Endothelial cell (in vitro differentiated cells): ENCODE data around the gene DCUN1D4. TPM values are rescaled to one million over a fixed set of nuclear protein-coding genes. Genes with fewer than 3 reads are reported as not detected.
"Not testable (repeated sequence)": the region's sequence is repeated elsewhere in the genome, so short reads cannot be mapped to it uniquely, and the experiment has no call there.

ENCODE experiments used
- DNase-seq: peaks from one replicate; pipeline ENCODE4 v3.0.0; 2021; ENCODE audit warnings: low spot score
- H3K27ac Mint-ChIP-seq: one replicate; pipeline ENCODE4 v1.8.0; 2021; ENCODE audit warnings: mixed read lengths, inconsistent platforms; ENCODE audit not compliant: unreplicated experiment
- H3K27me3 Mint-ChIP-seq: one replicate; pipeline ENCODE4 v1.8.0; 2021; ENCODE audit warnings: mild to moderate bottlenecking, moderate library complexity, mixed read lengths, inconsistent platforms; ENCODE audit not compliant: unreplicated experiment
- H3K36me3 Mint-ChIP-seq: one replicate; pipeline ENCODE4 v1.8.0; 2021; ENCODE audit warnings: mild to moderate bottlenecking, low read depth, mixed read lengths, inconsistent platforms; ENCODE audit not compliant: unreplicated experiment
- H3K4me1 Mint-ChIP-seq: one replicate; pipeline ENCODE4 v1.8.0; 2021; ENCODE audit warnings: mild to moderate bottlenecking, mixed read lengths, inconsistent platforms; ENCODE audit not compliant: unreplicated experiment
- H3K4me3 Mint-ChIP-seq: one replicate; pipeline ENCODE4 v1.8.0; 2021; ENCODE audit warnings: mild to moderate bottlenecking, mixed read lengths, inconsistent platforms; ENCODE audit not compliant: unreplicated experiment
- H3K9me3 Mint-ChIP-seq: one replicate; pipeline ENCODE4 v1.8.0; 2021; ENCODE audit warnings: mixed read lengths, inconsistent platforms; ENCODE audit not compliant: unreplicated experiment
- total RNA-seq: library from RNA; stranded (reverse); fragmentation: NEBNext Ultra II Directional; extraction: Animal tissue kit (Norgen Biotek cat#: 25700); gene quantifications from one replicate; pipeline ENCODE4 v1.2.1, GENCODE V29; 2021; ENCODE audit not compliant: unreplicated experiment
- TF ChIP-seq, protein P1 (sequence below): fragments of 200-600 bp; sonication (generic); IDR thresholded peaks from one replicate; pipeline ENCODE4 v1.5.0; 2021; ENCODE audit warnings: antibody characterized with exemption; ENCODE audit not compliant: unreplicated experiment

The DCUN1D4 gene
- total RNA-seq, 1 donor from 2014 or later: 61.0 TPM

DNA sequence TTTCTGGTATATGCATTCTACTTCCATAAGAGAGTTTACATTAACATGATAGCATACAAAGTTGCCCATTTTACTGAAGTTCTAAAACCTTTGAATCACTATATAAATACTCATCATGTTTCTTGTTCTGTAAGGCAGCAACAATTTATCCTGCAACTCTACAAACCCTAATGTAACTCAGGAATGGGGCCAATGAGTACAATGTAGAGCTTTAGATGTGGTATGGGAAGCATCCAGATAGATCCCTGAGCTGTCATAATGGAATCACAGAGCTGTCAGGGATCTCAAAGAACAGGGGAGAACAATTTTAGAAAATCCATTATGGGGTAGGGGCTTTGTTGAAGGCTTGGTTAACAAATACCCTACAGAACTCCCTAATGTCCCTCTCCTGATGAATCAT is 88.5 kb downstream of the DCUN1D4 start:
- DNase-seq: no peak
- Mint-ChIP-seq H3K4me3 (no peak overlapping the region), H3K4me1 (no peaks in the 10 kb centered on the region)

DNA sequence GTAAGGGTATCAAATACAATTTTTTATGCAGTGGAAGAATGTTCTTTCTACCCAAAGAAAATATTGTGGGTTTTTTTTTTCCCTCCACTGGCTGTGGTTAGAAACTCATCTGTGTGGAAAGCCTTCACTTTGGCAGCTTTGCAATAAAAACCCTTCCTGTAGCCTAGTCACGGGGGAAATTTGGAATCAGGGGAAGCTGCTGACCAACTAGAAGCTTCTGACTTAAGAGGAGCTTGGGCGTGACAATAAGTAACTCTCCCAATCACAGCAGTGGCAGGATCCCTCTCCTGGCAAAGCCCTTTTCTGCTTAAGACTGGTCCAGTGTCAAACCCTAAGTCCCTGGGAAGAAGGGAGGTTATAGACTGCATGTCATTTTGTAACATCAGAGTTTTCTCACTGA is 89.3 kb downstream of the DCUN1D4 start:
- Mint-ChIP-seq H3K27me3 (peaks cover 3% of the 10 kb centered on the region), H3K36me3 (no peaks in the 10 kb centered on the region), H3K27ac (no peak overlapping the region), H3K9me3 (no peaks in the 10 kb centered on the region), H3K4me1 (no peaks in the 10 kb centered on the region), H3K4me3 (no peak overlapping the region)
- TF ChIP-seq, protein P1, sequence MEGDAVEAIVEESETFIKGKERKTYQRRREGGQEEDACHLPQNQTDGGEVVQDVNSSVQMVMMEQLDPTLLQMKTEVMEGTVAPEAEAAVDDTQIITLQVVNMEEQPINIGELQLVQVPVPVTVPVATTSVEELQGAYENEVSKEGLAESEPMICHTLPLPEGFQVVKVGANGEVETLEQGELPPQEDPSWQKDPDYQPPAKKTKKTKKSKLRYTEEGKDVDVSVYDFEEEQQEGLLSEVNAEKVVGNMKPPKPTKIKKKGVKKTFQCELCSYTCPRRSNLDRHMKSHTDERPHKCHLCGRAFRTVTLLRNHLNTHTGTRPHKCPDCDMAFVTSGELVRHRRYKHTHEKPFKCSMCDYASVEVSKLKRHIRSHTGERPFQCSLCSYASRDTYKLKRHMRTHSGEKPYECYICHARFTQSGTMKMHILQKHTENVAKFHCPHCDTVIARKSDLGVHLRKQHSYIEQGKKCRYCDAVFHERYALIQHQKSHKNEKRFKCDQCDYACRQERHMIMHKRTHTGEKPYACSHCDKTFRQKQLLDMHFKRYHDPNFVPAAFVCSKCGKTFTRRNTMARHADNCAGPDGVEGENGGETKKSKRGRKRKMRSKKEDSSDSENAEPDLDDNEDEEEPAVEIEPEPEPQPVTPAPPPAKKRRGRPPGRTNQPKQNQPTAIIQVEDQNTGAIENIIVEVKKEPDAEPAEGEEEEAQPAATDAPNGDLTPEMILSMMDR: no peak
- DNase-seq: no peak

More for the DNA sequence above, 88.5 kb downstream of the DCUN1D4 start:
- peaks cover 1% of the 10 kb centered on the region for H3K27me3 Mint-ChIP-seq
- no peaks in the 10 kb centered on the region for H3K36me3 Mint-ChIP-seq
- H3K9me3 Mint-ChIP-seq: no peaks in the 10 kb centered on the region
- H3K27ac Mint-ChIP-seq: no peak overlapping the region
- TF ChIP-seq, protein P1: no peak

DNA sequence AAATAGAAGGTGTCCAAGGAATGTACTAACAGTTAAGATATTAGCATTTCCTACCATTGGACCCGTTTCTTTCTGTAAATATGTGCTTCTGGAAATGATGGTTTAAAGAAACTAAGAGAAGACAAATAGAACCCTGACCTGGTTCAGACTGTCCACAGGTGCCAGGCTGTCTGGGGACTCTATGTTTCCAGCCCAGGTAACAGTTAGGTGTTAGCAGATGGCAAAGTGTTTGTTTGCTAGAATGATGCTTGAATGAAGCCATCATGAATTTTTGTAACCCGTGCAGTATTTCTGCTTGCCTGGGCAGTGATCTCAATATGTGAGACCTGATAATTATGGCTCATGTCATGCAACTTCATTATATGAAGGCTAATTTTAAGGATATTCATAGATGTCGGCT is 89.7 kb downstream of the DCUN1D4 start:
- H3K4me1 Mint-ChIP-seq: no peaks in the 10 kb centered on the region

DNA sequence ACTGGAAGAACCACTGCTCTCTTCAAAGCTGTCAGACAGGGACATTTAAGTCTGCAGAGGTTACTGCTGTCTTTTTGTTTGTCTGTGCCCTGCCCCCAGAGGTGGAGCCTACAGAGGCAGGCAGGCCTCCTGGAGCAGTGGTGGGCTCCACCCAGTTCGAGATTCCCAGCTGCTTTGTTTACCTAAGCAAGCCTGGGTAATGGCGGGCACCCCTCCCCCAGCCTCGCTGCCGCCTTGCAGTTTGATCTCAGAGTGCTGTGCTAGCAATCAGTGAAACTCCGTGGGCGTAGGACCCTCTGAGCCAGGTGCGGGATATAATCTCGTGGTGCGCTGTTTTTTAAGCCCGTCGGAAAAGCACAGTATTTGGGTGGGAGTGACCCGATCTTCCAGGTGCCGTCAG is 97.5 kb downstream of the DCUN1D4 start:
- not testable (repeated sequence) for H3K9me3 Mint-ChIP-seq, DNase-seq, H3K27me3 Mint-ChIP-seq, H3K27ac Mint-ChIP-seq, H3K36me3 Mint-ChIP-seq, H3K4me1 Mint-ChIP-seq, H3K4me3 Mint-ChIP-seq

More for the DNA sequence above, 89.7 kb downstream of the DCUN1D4 start:
- Mint-ChIP-seq H3K9me3 (no peaks in the 10 kb centered on the region), H3K27me3 (peaks cover 3% of the 10 kb centered on the region), H3K4me3 (no peak overlapping the region), H3K36me3 (no peaks in the 10 kb centered on the region), H3K27ac (no peak overlapping the region)
- TF ChIP-seq, protein P1: no peak
- DNase-seq: no peak

DNA sequence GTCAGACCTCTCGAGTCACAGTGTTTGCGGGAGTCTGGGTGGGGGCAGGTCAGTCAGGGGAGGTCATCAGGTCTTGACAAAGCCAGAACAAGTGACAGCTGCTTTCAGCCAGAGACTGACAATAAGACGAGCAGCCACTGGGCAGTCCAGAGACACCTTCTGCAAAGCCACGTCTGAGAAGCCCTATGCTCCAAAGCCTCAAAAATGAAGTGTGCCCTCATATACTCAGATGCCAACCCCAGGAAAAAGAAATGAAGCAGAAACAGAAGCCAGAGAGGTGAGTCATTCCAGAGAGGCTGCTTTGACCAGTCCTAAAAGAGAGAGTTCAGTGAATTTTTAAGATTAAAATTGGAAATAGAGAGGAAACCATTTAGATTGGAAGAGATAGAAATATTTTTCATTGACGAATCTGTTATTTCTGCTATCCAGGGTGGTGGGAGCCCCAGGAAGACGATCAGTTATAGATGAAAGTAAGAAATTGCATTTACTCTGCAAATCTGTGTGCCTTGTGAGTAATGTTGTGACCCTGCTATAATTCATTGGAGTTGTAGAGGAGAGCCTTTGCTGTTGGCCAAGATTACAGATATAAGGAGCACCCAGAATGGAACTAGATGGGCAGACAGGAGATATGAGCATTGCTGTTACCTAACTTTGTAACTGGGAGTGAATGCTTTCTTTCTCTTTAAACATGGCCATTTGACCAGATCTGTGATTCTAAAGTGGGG is 99.3 kb downstream of the DCUN1D4 start:
- no peaks in the 10 kb centered on the region for H3K4me1 Mint-ChIP-seq
- no peak overlapping the region for H3K27ac Mint-ChIP-seq
- no peaks in the 10 kb centered on the region for H3K27me3 Mint-ChIP-seq
- peaks cover 3% of the 10 kb centered on the region for H3K9me3 Mint-ChIP-seq
- DNase-seq: no peak
- no peak overlapping the region for H3K4me3 Mint-ChIP-seq
- H3K36me3 Mint-ChIP-seq: no peaks in the 10 kb centered on the region
- TF ChIP-seq, protein P1: no peak
